Activated CD4-positive, alpha-beta T cell treated with anti-CD3 and anti-CD28 coated beads, Interleukin-2, amount 50 U/mL, for 24 hours (primary cell): ENCODE results near the gene MTOR.
"Not testable (repeated sequence)": the region's sequence is repeated elsewhere in the genome, so short reads cannot be mapped to it uniquely, and the experiment has no call there.

Source experiments
- DNase-seq, 2 donors: peaks; one replicate each; pipeline ENCODE4 v3.0.0-alpha.2; 2020; ENCODE audit warnings: low read depth in 1 of 2, low spot score in 1 of 2

The MTOR gene

DNA sequence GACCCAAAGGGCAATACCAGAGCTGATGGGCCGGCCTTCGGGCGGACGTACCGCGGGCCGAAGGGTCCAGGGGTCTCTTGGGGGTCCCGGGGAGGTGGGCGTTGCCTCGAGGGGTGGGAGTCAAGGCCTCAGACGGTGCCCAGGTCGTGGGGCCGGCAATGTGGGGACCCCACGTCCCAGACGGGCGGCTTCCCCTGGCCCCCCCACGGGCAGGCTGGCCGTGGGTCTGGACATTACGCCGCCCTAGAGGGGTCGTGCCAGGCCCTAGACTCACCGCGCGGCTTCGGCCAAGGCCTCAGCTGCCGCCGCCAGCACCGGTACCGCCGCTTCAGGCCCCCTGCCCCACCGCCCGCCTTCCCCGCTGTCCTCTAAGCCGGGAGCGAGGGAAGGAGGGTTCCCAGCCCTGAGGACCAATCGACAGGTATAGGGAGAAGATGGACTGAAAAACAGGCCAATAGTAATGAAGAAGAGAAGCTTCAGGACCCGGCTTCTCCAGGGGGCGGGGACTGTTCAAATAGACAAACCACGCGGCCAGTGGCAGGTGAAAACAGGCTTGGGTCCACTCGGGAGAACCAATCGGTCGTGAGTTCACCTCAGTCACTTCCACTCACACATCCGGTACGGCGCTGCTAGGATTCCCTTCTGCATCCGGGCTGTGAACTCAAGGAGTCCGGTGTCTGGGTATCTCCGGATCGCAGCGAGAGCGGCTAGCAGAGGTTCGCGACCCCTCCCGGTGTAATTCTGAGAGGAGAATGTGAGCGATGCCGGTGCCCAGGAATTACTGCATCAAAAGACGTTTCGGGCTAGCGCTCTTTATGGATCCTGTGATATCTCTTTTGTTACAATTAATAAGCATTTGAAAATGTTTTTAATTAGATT, at the start of gene MTOR:
TSS of gene MTOR (minus strand) at position 381 of the 879 bp plus-strand sequence. CDS start 3,142 bp downstream, outside the sequence.
- DNase-seq = peak; percentile 80 to 99

DNA sequence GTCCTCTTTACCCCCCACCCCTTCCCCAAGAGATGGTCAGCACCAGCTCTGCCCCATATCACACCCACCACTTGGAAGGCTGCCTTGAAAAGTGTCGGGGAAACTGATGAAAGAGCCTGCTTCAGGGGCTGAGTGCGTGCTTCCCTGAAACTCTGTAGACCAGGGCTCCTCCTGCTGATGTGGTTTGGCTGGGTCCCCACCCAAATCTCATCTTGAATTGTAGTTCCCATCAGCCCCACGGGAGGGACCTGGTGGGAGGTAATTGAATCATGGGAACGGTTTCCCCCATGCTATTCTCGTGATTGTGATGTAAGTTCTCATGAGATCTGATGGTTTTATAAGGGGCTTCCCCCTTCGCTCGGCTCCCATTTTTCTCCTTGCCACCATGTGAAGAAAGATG, 47.0 kb upstream of the MTOR start:
- DNase-seq = no peak

DNA sequence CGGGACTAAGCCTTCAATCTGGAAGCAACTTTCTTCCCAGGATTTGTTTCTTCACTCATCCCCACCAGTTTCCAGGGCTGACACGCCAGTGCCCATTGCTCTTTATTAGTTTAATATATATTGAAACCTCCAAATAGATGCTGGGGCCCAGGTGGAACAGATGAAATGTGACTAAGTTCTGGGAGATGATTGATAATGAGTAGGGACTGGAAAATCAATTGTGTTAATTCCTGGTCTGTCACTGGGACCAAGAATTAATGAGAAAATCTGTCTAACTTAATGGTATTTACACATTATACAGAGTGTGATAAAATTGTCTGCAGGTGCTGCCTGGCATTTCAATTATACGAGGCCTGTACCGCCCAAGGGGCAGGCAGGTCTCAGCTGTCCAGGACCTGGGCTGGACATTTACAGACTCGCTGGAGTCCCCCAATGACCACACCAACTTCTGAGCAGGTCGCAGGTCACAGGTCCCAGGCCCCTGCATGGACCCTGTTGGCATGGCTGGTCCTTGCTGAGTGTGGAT, 46.4 kb upstream of the MTOR start:
- DNase-seq = no peak

DNA sequence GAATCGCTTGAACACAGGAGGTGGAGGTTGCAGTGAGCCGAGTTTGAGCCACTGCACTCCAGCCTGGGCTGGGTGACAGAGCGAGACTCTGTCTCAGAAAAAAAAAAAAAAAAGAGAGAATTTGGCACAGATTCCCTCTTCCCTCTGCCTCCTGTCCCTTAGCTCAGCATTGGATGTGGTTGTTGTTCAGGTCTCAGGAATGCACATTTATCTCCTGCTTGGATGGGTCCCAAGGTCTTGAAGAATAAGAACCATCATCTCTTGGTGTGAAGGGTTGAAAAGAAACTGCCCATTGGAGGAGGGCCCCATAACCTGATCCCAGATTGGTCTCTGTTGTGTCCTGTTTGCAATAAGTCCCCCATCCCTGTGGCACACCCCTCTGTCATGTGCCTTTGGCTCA, 45.5 kb upstream of the MTOR start:
- DNase-seq = no peak

DNA sequence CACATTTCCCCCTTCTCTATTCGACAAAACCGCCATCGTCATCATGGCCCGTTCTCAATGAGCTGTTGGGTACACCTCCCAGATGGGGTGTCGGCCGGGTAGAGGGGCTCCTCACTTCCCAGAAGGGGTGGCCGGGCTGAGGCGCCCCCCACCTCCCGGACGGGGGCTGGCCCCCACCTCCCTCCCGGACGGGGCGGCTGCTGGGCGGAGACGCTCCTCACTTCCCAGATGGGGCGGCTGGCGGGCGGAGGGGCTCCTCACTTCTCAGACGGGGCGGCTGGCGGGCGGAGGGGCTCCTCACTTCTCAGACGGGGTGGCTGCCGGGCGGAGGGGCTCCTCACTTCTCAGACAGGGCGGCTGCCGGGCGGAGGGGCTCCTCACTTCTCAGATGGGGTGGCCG, 43.2 kb upstream of the MTOR start:
- DNase-seq = not testable (repeated sequence)

DNA sequence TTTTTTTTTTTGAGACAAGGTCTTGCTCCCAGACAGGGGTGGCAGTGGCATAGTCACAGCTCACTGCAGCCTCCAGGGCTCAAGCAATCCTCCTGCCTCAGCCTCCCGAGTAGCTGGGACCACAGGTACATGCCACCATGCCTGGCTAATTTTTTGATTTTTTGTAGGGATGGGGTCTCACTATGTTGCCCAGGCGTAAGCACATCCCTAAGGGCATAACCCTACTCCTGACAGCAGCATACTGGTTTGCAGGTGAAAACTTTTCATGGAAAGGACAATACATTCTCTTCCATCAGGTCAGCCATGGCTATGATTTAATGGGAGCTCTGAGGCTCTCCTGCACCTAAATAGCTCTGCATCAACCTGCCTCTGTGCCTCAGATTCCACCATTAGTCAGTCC, 40.0 kb upstream of the MTOR start:
- DNase-seq = no peak

DNA sequence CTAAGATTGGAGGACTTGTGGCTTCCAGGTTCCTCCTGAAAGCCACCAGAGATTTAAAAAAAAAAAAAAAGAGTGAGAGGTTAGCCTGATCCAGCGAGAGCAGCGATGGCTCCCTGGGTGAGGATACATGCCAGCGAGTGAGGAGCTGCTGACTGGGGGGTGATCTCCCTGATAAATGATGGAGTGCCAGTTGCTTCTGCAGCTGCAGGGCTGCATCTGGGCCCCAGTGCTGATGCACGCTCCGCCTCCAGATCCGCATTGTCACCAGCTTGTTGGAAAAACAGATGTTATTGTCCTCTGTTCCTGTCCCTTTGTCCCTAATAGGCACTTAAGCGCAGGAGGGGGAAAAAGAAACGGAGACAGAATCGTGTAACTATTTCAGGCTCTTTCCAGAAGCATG, 39.2 kb upstream of the MTOR start:
- DNase-seq = no peak

DNA sequence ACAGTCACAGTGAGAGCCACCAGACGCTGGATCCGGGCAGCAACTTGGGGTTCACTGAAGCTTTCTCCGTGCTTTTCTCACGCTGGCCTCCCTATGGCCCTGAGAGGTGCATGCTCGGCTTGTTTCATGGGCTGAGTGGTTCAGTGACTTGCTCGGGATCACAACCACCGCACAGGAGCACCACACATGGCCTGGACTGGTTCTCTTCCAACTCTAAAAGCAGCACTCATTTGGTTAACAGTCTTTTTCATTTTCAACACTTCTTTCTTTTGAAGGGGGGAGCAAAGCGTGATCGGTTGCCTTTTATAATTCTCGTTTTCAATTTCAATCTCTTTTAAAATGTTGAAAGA, 36.8 kb upstream of the MTOR start:
- DNase-seq = no peak

DNA sequence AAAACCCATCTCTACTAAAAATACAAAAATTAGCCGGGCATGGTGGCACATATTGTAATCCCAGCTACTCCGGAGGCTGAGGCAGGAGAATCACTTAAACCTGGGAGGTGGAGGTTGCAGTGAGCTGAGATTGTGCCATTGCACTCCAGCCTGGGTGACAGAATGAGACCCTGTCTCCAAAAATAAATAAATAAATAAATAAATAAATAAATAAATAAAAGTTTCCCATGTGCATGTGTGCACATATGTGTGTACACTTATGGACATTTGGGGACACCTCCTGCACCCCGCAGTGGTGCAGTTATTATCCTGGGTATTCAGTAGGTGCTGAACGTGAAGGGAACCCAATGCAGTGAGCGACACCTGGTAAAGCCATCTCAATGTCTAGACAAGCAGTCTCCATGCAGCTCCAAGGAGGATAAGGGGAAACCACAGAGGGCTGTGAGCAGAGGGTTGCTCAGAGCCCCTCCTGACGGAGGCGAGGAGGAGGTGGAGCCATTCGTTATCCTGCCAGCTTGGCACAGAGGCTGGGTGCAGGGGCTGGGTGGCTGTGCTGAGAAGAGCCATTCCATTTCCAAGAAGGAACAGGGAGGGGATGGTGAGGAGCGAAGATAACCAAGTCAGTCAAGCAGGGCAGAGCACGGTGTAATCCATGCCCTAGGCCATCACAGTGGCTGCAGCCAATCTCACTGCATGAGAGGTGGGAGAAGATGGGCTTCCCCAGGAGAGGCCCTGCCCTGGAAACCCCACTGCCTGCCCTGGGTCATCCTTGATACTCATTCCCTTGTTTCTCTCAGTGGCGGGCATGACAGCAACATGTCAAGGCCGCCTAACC, 36.3 kb upstream of the MTOR start:
- DNase-seq = no peak

DNA sequence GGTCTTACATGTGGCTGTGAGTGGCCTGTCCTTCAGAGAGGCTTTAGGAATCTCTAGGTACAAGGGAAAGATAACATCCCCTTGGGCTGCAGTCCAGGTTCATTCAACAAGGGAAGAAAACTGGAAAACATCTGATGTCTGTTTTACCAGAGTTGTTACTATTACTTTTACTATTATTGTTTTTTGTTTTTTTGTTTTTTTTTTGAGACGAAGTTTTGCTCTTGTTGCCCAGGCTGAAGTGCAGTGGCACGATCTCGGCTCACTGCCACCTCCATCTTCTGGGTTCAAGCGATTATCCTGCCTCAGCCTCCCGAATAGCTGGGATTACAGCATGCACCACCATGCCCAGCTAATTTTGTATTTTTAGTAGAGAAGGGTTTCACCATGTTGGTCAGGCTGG, 35.4 kb upstream of the MTOR start:
- not testable (repeated sequence) for DNase-seq

DNA sequence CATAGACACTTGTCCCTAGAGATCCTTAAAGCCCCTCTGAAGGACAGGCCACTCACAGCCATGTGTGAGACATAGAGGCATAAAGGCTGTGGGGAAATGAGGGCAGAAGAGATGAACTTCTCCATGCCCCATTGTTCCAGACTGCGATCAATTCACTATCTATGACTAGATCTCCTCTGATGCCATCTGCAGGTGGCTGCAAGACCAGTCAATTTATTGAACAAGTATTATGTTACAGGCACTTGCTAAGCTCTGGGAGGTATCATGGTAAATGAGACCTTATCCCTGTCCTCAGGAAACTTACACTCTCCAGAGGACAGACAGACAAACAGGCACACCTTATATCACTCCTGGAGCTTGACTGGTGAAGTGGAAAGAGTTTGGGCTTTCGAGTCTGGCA, 33.6 kb upstream of the MTOR start:
- DNase-seq = no peak

DNA sequence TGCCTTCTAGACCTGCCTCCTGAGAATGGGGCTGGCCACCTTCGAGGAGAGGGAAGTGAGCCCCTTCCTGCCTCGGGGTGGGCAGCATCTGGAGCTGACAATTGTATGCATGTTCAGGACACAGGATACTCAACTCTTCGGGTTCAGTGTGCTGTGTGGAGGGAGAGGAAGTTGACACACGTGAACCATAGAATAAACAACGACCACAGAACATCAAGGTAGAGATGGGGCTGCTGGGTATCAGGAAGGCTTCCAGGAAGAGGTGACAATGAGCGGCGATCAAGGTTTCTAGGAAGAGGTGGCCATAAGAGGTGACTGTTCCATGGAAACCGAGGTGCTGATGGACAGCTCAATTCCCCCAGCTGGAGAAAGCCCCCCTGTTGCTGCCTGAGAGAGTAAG, 32.6 kb upstream of the MTOR start:
- DNase-seq = no peak

DNA sequence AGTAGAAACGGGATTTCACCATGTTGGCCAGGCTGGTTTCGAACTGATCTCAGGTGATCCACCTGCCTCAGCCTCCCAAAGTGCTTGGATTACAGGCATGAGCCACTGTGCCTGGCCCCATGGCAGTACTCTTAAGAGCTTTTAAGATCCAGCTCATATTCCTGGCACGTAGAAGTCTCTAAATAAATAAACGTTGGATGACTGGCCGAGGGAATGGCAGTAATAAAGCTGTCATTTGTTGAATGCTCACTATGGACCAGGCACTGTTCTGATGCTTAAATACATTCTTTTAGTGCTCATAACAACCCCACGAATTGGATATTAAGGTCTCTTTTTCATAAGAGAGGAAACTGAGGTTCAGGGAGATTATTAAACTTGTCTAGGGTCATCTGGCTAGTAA, 31.5 kb upstream of the MTOR start:
- DNase-seq = no peak

DNA sequence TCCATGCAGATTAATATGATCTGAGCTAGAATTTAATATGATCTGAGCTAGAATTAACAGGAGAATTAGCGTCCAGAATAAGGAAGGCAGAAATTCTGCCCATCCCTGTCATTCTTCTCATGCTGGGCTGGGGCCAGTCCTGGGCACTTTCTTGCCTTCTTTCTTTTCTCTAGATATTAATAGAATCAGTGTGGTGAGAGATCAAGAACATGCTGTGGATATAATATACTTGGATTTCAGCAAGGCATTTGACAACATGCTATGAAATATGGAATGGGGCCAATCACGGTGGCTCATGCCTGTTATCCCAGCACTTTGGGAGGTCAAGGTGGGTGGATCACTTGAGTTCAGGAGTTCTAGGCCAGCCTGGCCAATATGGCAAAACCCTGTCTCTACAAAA, 28.7 kb upstream of the MTOR start:
- DNase-seq = no peak

DNA sequence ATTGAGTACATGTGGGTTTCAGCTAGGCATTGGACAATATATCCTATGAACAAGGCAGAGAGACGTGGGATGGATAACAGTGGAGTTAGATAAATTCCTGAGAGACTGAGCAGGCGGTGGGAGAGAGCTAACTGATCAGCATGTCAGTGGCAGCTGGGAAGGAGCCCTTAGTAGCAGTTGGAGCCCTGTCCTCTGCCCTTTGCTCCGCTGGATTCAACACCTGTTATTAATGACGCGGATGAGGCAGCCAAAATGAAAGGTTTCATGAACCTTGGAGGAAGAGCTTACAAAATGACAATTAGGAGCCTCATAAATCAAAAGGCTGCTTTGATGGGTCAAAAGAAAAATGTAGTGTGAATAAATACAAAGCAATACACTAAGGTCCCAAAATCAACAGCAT, 26.7 kb upstream of the MTOR start:
- DNase-seq = no peak

DNA sequence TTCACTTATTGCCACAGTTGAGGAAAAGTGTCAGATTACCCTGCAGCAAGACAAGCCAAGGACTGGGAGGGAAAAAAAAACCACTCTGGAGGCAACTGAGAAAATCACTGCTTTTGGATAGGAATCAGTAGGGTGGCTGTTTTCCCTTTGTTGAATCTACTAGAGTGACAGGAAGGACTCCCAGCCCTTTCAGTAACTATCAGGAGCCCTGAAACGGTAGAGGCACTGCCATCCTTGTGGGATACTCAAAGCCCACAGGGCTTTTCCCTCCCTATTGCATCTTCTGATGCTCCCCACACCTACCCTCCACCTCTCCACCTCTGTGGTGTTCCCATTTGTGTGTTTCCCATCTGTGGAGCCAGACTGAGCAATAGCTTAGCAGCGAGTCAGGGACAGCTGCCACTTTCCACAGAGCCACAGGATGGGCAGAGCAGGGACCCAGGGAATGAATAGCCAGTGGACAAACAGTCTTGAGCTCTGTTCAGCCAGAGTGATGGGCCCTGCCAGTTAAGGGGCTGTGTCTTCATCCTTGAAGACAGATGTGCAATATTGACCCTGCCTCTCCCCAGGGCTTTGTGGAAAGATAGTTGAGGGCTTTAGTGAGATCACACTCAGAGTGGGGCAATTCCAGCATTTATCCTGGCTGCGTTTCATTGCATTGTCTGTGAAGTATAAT, 24.5 kb upstream of the MTOR start:
- no peak for DNase-seq

DNA sequence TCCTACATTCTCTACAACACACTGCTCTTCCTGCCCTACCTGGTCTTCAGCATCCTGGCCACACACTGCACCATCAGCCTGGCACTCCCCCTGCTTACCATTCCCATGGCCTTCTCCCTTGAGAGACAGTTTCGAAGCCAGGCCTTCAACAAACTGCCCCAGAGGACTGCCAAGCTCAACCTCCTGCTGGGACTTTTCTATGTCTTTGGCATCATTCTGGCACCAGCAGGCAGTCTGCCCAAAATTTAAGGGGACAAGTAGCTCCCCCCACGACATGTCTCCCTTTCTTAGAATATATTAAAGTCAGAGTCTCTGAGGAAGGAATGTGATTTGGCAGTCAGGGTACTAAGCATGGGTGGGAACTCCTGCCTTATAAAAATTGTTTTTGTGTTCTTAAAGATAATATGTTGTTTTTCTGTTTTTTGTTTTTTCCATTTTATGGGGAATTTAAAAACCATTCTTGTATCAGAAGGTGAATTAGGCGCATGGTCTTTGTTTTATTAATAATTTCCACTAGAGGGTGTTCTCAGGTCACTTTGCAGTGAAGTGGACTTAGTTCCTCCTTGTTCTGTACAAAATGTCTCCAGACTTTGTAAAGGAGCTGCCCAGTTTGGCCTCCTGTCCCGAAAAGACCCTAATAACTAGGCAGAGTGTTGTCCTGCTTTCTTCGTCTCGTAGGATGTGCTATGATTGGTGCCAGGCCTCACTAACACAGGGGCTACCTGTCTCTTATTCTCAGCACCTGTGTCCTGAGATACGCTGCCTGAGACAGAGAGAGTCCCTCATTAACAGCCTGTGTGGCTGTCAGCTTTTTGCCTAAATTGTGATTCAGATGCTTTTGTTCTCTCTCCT, 23.8 kb upstream of the MTOR start:
- no peak for DNase-seq

DNA sequence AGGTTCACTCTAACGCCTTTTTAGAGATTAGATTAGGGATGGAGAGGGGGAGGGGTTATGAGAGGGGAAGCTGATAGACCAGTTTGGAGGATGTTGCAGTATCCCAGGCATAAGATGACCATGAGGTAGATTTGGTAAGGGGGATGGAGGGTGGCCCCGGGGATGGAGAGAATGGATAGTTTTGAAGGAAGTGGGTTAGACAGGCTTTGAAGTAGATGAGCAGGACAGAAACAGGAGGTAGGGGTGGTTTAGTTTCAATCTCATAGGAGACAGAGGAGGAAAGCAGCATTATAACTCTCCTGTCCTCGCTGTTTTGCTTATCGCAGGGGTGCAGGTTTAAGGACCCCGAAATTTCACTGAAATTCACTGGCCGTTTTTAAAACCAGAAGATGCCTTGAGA, 22.4 kb upstream of the MTOR start:
- DNase-seq = no peak

DNA sequence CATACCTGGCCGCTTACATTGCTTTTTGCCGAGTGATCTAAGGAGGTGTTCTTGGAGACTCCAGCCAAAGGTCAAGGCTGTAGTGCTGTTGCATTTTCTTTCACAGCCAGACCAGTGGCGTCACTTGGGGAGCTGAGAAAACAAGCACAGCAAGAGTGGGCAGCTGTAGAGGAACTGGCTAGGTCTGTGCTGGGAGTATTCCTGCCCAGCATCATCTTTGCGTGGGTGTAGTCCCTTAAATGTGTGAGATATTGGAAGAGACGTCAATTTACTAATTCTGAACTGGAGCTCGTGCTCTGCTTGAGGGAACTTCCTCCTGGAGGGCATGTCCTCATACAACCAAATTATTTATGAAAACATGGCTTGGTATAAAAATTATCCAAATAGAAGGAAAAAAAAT, 20.8 kb upstream of the MTOR start:
- no peak for DNase-seq

DNA sequence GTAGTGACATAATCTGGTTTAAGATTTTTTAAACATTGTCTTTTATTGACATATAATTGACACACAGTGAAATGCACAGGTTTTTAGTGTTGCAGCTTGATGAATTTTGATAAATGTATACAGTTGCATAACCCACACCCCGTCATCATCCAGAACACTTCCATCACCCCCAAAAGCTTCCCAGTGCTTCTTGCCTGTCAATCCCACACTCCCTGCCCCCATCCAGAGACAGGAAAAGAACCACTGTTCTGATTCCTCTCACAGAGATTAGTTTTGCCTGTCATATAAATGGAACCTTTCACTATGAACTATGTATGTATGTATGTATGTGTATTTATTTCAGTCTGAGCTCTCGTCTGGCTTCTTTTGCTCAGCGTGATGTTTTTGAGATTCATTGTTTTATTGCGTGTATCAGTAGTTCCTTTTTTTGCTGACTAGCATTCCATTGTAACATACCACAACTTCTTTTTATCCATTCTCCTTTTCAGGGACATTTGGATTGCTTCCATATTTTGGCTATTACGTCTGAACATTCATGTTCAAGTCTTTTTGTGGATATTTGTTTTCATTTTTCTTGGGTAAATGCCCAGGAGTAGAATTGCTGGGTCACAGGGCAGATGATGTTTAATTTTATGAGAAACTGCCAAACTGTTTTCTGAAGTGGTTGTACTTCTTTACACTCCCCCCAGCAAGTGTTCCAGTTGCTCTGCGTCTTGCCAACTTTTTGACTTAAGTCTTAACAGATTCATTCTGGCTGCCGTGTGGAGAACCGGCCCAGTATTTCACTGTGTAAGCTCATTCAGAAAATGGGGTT, 19.4 kb upstream of the MTOR start:
- DNase-seq = no peak
